B cell (primary cell): Measurements from ENCODE around the gene IMPA2.

Experiments used
- EZH2 ChIP-seq: IDR thresholded peaks from 2 replicates; pipeline ENCODE4 v1.6.1; 2012; ENCODE audit warnings: borderline replicate concordance, low read depth, mild to moderate bottlenecking, moderate library complexity, low read length; ENCODE audit not compliant: insufficient read depth, poor library complexity, severe bottlenecking
- TF ChIP-seq, protein P1 (sequence below): fragments of 200-600 bp; IDR thresholded peaks from one replicate; pipeline ENCODE4 v1.8.0; 2022; ENCODE audit warnings: antibody characterized with exemption, mild to moderate bottlenecking

DNA sequence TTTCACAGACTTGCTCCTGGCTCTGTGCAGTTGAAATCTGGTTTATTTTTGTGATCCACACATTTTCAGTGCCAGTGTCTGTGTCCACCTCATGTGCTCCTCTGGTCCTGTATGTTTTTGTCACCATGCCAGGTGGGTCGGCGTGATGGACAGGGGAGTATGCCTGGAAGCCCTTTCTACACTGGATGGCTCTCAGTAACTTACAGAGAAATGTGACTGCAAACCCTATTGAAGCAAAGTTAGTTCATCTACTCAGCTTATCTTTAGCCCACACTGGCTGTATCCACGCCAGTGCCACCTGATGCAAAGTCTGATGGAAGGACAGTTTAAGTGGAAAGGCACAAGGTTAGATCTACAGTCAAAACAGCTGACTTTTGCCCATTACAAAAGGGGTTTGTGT is 4.3 kb downstream of the IMPA2 start:
- no peak for TF ChIP-seq EZH2
- TF ChIP-seq, protein P1, sequence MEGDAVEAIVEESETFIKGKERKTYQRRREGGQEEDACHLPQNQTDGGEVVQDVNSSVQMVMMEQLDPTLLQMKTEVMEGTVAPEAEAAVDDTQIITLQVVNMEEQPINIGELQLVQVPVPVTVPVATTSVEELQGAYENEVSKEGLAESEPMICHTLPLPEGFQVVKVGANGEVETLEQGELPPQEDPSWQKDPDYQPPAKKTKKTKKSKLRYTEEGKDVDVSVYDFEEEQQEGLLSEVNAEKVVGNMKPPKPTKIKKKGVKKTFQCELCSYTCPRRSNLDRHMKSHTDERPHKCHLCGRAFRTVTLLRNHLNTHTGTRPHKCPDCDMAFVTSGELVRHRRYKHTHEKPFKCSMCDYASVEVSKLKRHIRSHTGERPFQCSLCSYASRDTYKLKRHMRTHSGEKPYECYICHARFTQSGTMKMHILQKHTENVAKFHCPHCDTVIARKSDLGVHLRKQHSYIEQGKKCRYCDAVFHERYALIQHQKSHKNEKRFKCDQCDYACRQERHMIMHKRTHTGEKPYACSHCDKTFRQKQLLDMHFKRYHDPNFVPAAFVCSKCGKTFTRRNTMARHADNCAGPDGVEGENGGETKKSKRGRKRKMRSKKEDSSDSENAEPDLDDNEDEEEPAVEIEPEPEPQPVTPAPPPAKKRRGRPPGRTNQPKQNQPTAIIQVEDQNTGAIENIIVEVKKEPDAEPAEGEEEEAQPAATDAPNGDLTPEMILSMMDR, result no peak
